ENCODE results near the gene ELOVL6. TPM values are rescaled to one million over a fixed set of nuclear protein-coding genes. Genes with fewer than 3 reads are reported as not detected.

ELOVL6 gene
- total RNA-seq, 4 donors from 2014 or later = 3.4 to 25.9 (median 11.4) TPM

DNA sequence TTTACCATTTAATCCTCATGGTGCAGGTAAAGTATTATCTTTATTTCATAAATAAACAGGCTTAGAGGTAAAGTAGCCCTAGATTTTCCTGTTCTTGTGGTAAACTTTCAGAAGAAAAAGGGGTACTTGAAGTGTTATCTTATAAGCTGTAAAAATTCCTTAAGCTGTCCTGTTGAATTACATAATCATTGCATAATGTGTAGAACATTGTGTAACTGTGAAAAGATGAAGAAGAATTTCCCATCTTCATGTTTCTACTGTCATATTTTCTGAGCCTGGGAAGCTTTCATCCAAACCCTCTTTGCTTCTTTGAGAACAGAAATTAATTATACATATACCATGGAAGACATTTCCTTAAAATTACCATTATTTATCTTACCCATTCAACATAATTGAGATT, 90.5 kb downstream of the ELOVL6 start:
- Histone ChIP-seq H3K27me3 (no peaks in the 10 kb centered on the region), H3K27ac (no peak overlapping the region), H3K4me1 (peaks cover 0 to 8% (median 2%) of the 10 kb centered on the region in 4 donors), H3K9me3 (no peaks in the 10 kb centered on the region), H3K4me3 (no peak overlapping the region), H3K36me3 (no peaks in the 10 kb centered on the region)
- TF ChIP-seq POLR2AphosphoS5 (IDR thresholded peaks at IDR 0.05) (no peak), POLR2A (IDR thresholded peaks at IDR 0.05) (no peak), EP300 (IDR thresholded peaks at IDR 0.05; ENCODE audit: low read depth) (no peak)
- TF ChIP-seq, protein P1, sequence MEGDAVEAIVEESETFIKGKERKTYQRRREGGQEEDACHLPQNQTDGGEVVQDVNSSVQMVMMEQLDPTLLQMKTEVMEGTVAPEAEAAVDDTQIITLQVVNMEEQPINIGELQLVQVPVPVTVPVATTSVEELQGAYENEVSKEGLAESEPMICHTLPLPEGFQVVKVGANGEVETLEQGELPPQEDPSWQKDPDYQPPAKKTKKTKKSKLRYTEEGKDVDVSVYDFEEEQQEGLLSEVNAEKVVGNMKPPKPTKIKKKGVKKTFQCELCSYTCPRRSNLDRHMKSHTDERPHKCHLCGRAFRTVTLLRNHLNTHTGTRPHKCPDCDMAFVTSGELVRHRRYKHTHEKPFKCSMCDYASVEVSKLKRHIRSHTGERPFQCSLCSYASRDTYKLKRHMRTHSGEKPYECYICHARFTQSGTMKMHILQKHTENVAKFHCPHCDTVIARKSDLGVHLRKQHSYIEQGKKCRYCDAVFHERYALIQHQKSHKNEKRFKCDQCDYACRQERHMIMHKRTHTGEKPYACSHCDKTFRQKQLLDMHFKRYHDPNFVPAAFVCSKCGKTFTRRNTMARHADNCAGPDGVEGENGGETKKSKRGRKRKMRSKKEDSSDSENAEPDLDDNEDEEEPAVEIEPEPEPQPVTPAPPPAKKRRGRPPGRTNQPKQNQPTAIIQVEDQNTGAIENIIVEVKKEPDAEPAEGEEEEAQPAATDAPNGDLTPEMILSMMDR (IDR thresholded peaks at IDR 0.05) = no peak
- intact Hi-C loops (cut with DNase I; ENCODE audit: low total_unique reads) (no loop called here), in situ Hi-C loops (cut with MboI; ENCODE audit: low pct_ligation_motif_present in 1 of 4, low pct_unique_long_range_greater_than_20kb in 1 of 4, low sequenced_read_pairs in 3 of 4) (no loop called here)
- no peak for DNase-seq

DNA sequence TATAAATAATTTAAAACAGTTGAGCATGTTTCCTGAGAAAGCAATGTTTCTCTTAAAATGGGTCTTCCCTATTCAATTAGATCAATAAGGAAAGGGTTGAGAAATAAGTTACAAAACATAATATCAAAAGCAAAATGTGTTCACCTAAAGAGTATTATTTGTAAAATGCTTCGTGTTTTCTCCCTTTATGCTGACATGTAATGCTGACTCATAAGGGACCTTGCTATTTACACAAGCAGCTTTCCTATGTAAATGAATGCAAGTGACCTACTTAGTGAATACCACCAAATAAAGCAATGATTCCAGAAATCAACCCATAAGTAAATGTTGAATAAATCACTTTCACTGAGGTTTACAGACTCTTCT, 91.5 kb downstream of the ELOVL6 start:
- Histone ChIP-seq H3K9me3 (no peaks in the 10 kb centered on the region), H3K27ac (no peak overlapping the region), H3K27me3 (no peaks in the 10 kb centered on the region), H3K4me3 (no peak overlapping the region), H3K4me1 (peaks cover 0 to 8% (median 2%) of the 10 kb centered on the region in 4 donors), H3K36me3 (no peaks in the 10 kb centered on the region)
- 30 to 41% methylated on average over 1 of the region's 1 CpG for WGBS, 2 donors (ENCODE audit: low coverage in 1 of 2)
- intact Hi-C loops (cut with DNase I; ENCODE audit: low total_unique reads) (no loop called here), in situ Hi-C loops (cut with MboI; ENCODE audit: low pct_ligation_motif_present in 1 of 4, low pct_unique_long_range_greater_than_20kb in 1 of 4, low sequenced_read_pairs in 3 of 4) (no loop called here)
- DNase-seq = no peak
- TF ChIP-seq POLR2A (IDR thresholded peaks at IDR 0.05) (no peak), EP300 (IDR thresholded peaks at IDR 0.05; ENCODE audit: low read depth) (no peak)
- TF ChIP-seq, protein P1 (IDR thresholded peaks at IDR 0.05) = no peak

GRCh38 chr4:110104661-110105060, 93.8 kb downstream of the ELOVL6 start:
- Histone ChIP-seq H3K27me3 (no peaks in the 10 kb centered on the region), H3K4me3 (no peak overlapping the region), H3K4me1 (peaks cover 0 to 8% (median 2%) of the 10 kb centered on the region in 4 donors), H3K36me3 (no peaks in the 10 kb centered on the region), H3K9me3 (no peaks in the 10 kb centered on the region), H3K27ac (no peak overlapping the region)
- intact Hi-C loops (cut with DNase I; ENCODE audit: low total_unique reads) (no loop called here), in situ Hi-C loops (cut with MboI; ENCODE audit: low pct_ligation_motif_present in 1 of 4, low pct_unique_long_range_greater_than_20kb in 1 of 4, low sequenced_read_pairs in 3 of 4) (no loop called here)
- 58 to 67% methylated on average over 2 of the region's 2 CpGs for WGBS, 2 donors (ENCODE audit: low coverage in 1 of 2)
- TF ChIP-seq EP300 (IDR thresholded peaks at IDR 0.05; ENCODE audit: low read depth) (no peak), POLR2A (IDR thresholded peaks at IDR 0.05) (no peak), POLR2AphosphoS5 (IDR thresholded peaks at IDR 0.05) (no peak)
- no peak for DNase-seq

DNA sequence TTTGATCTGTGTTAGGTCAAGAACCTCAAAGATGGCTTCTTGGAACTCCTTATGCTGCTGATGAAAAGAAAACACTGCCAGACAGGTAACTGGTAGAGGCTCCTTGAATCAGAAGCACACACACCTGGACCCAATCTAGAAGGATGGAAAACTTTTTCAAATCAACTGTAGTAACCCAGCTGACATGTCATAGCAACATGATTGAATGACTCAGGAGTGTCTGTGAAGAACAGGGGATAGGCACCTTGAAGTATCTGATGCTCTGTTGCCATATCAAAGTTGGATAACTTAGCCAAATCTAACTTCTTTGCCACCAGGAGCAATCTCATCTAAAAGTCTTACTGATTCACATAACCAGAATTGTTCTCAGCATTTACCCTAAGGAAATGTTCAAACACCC, 98.8 kb downstream of the ELOVL6 start:
- no peak for DNase-seq
- no peak for TF ChIP-seq EP300 (IDR thresholded peaks at IDR 0.05; ENCODE audit: low read depth)
- TF ChIP-seq, protein P1 (IDR thresholded peaks at IDR 0.05) = no peak
- no peak for TF ChIP-seq POLR2AphosphoS5 (IDR thresholded peaks at IDR 0.05)
- no peak for TF ChIP-seq POLR2A (IDR thresholded peaks at IDR 0.05)
- no peaks in the 10 kb centered on the region for H3K27me3 ChIP-seq
- H3K9me3 ChIP-seq = no peaks in the 10 kb centered on the region
- no peak overlapping the region for H3K27ac ChIP-seq
- H3K36me3 ChIP-seq = no peaks in the 10 kb centered on the region
- H3K4me3 ChIP-seq = no peak overlapping the region
- in situ Hi-C loops (cut with MboI; ENCODE audit: low pct_ligation_motif_present in 1 of 4, low pct_unique_long_range_greater_than_20kb in 1 of 4, low sequenced_read_pairs in 3 of 4) = no loop called here
- intact Hi-C loops (cut with DNase I; ENCODE audit: low total_unique reads) = no loop called here
- no peaks in the 10 kb centered on the region for H3K4me1 ChIP-seq

GRCh38 chr4:110096405-110096804, 102.0 kb downstream of the ELOVL6 start:
- TF ChIP-seq, protein P1 (IDR thresholded peaks at IDR 0.05) = no peak
- TF ChIP-seq POLR2AphosphoS5 (IDR thresholded peaks at IDR 0.05) (no peak), EP300 (IDR thresholded peaks at IDR 0.05; ENCODE audit: low read depth) (no peak)
- intact Hi-C loops (cut with DNase I; ENCODE audit: low total_unique reads) (no loop called here), in situ Hi-C loops (cut with MboI; ENCODE audit: low pct_ligation_motif_present in 1 of 4, low pct_unique_long_range_greater_than_20kb in 1 of 4, low sequenced_read_pairs in 3 of 4) (no loop called here)
- DNase-seq = no peak
- WGBS, 2 donors (ENCODE audit: low coverage in 1 of 2) = 89% methylated on average over 1 of the region's 1 CpG; no CpG with 5 or more reads in 1 of the 2 donors
- Histone ChIP-seq H3K4me1 (peaks cover 0 to 5% (median 1%) of the 10 kb centered on the region in 4 donors), H3K4me3 (no peak overlapping the region), H3K27me3 (no peaks in the 10 kb centered on the region), H3K27ac (no peak overlapping the region), H3K36me3 (no peaks in the 10 kb centered on the region), H3K9me3 (no peaks in the 10 kb centered on the region)

Data from transverse colon (tissue), 4 donors.